ENCODE data around the gene PTPN5.
"Not testable (repeated sequence)": the region's sequence is repeated elsewhere in the genome, so short reads cannot be mapped to it uniquely, and the experiment has no call there.

The PTPN5 gene

DNA sequence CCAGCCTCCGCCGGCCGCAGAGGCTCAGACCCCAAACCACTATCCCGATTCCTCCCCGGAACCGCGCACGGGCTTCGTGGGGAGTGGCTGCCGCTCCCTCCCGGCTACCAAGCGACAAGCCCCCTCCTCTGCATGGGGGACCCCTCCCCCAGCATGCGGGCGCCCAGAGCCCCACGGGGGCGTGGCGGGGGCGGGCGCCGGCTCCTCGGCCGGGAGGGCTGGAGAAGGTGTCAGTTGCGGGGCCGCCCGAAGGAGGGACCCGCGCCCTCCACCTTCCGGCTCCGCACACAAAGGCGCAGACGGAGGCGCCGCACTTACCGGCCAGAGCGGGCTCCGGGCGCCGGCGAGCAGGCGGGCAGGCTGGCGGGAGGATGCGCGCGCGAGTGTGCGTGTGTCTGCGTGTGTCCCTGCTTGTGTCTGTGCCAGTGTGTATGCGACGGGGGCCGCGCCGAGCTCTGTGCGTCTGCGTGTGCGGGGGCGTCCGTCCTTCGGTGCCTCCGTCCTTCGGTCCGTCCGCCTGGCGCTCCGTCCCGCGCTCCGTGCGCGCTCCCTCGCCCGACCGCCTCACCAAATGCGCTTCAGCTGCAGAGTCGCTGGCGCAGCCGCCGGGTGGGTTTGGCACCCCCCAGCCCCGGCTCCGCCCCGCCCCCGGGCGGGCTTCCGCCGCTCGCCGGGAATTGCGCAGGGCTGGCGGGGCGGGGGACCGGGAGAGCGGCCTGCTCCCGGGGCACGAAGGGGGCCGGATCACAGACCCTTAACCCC lies at the start of gene PTPN5:
Gene PTPN5 (minus strand): TSS at position 592 of the 762 bp plus-strand sequence. CDS start 19,840 bp downstream, outside the sequence.
- no peak for DNase-seq (ENCODE audit: low read depth in 3 of 3, low spot score in 1 of 3)

DNA sequence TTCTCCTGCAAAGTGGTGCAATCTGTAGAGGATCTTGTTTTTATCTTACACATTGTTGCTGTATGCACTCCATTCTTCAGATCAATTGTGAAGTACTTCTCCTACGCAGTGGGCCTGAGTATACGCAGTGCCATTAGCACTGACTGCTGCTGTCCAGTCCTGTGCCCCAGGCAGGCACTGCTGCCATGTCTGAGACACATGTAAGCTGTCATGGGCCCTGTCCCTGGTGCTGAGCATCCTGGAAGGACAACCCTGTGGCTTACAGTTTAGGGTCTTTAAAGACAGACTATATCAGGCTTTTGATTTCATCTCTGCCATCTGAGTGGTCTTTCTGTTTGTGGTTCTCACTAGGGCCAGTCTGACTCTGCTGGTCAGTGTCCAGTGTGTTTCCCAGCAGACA lies 44.8 kb upstream of the PTPN5 start:
- DNase-seq (ENCODE audit: low read depth in 3 of 3, low spot score in 1 of 3) = no peak

GRCh38 chr11:18834754-18835466 lies 43.3 kb upstream of the PTPN5 start:
- no peak for DNase-seq (ENCODE audit: low read depth in 3 of 3, low spot score in 1 of 3)

DNA sequence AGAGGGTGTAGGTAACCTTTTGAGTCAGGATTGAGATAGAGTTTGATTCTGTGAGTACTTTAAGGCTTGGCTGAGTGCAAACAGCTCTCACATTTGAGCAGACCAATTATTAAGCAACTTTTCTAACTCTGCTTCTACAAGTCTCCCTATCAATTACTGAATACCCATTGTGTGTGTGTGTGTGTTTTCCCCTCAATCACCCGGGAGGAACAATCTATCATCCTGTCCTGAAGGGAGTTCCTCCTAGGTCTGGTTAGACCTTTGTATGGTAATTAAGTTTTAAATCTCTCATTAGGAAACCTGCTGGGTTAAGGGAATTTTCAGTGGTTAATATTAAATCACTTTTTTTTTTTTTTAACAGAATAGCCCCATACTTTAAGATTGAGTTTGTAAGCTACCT lies 28.6 kb upstream of the PTPN5 start:
- not testable (repeated sequence) for DNase-seq (ENCODE audit: low read depth in 3 of 3, low spot score in 1 of 3)

DNA sequence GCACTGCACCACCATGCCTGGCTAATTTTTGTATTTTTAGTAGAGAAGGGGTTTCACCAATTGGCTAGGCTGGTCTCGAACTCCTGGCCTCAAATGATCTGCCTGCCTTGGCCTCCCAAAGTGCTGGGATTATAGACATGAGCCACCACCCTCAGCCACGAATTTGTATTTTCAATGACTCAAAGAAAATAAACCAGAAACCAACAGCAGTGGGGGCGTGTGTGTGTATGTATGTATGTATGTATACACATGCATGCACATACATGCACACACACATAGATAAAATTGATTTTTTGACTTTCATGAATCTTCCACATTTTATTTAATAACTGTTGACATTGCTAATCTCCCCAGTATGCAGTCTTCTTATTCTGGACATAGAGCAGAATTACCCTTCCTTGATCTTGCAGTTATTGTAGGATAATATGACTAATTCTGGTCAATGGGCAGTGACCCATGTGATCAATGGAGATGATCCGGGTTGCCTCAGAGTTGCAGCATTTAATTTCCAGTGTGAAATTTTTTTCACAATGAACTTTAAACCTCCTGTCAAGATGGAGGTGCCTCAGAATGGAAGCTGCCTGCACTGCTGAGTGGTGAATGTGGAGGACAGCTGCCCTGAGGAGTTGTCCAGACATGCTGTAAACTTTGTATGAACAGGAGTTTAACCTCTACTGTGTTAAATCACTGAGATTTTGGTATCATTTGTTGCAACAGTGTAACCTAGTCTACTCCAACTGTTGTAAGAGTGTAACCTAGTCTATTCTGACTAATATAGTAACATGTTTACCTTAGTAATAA lies 12.8 kb upstream of the PTPN5 start:
- DNase-seq (ENCODE audit: low read depth in 3 of 3, low spot score in 1 of 3) = no peak

- peak in 1 of 3 donors; percentile 1 for DNase-seq (ENCODE audit: low read depth in 3 of 3, low spot score in 1 of 3)
These were observed 11.0 kb upstream of the PTPN5 start for GRCh38 chr11:18802381-18803257.

DNA sequence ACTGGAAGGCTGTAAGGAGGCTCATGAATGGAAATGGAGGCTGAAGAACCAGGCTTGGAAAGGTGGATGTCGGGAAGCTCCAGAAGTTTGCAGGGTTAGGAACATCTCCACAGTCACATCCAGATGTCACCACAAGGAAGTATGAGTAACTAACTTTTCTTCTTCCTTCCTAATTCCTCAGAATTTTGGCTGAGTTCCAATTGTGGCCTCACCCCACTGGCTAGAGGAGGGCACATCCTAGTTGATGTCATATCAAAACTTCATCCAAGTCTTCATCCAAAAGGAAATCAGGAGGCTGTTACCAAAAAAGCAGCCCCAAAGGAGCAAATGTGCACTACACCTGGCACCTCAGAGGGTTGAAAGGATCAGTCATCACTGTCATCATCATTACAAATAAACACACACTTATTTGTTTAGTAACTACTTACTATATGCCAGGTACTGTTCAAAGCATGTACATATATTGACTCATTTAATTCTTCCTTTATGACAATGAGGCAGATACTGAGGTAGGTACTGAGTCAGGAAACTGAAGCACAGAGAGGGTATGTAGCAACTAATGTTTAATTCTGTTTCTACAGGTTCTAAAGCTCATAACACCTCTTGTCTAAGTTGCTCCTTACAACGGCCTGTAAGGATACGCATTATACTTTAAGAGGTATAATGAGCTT lies 7.3 kb upstream of the PTPN5 start:
- DNase-seq (ENCODE audit: low read depth in 3 of 3, low spot score in 1 of 3) = no peak

DNA sequence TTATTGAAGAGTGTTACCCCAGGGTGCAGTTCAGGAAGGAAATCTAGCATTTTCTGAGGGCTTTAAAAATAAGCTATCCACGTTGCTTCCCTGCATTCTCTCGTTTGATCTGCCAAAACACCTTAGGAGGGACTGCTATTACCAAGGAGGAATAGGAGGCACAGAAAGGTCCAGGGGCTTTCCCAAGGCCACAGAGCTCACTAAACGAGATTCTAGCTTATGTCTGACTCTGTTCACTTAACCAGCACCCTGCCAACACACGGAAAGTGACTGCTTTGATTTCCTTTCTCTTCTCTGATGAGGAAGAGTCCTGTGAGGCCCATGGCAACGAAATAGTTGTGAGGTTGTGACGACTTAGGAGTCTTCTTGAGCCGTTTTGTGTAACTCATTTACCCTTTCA lies 3.4 kb upstream of the PTPN5 start:
- no peak for DNase-seq (ENCODE audit: low read depth in 3 of 3, low spot score in 1 of 3)

DNA sequence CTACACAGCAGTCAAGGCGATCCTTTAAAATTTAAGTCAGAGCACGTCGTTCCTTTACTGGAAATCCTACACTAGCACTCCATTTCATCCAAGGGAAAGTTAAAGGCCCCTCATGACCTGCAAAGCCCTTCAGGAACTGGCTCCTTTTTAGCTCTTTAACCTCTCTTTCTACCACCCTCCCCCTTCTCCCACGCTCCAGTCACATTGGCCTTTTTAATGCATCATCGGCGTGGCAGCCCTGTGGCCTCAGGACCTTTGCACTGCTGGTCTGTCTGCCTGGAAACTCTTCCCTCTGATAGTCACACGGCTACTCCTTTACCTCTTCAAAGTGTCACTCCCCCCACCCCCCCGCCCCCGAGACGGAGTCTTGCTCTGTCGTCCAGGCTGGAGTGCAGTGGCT lies 1.2 kb upstream of the PTPN5 start:
- DNase-seq (ENCODE audit: low read depth in 3 of 3, low spot score in 1 of 3) = no peak

- no peak for DNase-seq (ENCODE audit: low read depth in 3 of 3, low spot score in 1 of 3)
These were observed 501 bp upstream of the PTPN5 start for GRCh38 chr11:18791969-18792628.

- DNase-seq (ENCODE audit: low read depth in 3 of 3, low spot score in 1 of 3) = no peak
These were observed 753 bp downstream of the PTPN5 start for GRCh38 chr11:18790883-18791206.

- no peak for DNase-seq (ENCODE audit: low read depth in 3 of 3, low spot score in 1 of 3)
These were observed 1.7 kb downstream of the PTPN5 start for GRCh38 chr11:18789942-18790341.

DNA sequence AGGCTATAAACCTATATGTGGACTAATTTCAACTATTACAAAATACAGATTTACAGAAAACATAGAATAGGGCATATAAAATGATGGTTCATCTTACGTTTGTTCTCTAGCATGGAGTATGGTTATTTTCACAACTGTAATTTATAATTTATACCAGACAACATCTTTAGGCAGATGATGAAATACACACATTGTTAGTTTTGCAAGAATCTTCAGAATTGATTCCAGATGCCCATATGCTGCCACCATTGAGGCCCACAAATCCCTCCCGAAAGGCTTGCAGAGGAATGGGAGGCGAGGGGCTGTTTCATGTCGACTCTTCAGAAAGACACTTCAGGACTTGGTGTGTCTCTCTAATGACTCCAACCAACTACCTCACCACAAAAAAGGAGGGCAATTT lies 6.2 kb downstream of the PTPN5 start:
- DNase-seq (ENCODE audit: low read depth in 3 of 3, low spot score in 1 of 3) = no peak

- no peak for DNase-seq (ENCODE audit: low read depth in 3 of 3, low spot score in 1 of 3)
These were observed 10.7 kb downstream of the PTPN5 start for GRCh38 chr11:18780896-18781295.

DNA sequence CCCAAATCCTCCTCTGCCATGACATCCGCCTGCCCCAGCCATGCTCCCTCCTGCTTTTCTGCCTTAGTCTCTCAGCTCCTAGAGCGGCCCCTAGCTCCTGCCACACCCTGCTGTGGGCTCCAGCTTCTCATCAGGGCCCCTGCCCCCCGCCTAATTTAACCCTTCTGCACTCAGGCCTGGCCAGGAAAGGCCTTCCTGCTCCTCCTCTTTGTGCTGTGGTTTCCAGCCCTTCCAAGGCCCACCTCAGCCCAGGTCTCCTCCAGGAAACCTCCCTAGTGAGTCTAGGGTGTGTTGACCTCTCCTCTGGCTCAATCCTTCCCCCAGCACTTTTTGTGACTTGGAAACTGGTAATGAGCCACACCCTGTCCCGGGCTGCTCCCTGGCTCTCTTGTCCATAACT lies 11.3 kb downstream of the PTPN5 start:
- DNase-seq (ENCODE audit: low read depth in 3 of 3, low spot score in 1 of 3) = no peak

DNA sequence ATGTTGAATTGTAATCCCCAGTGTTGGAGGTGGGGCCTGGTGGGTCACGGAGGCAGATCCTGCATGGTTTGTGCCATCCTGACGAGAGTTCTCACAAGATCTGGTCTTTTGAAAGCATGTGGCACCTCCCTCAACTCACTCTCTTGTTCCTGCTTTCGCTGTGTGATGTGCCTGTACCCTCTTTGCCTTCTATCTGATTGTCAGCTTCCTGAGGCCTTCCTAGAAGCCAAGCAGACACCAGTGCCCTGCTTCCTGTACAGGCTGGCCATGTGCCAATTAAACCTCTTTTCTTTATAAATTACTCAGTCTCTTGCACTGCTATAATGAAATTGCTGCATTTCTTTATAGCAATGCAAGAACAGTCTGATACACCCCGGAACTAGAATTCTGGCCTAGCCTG lies 13.1 kb downstream of the PTPN5 start:
- DNase-seq (ENCODE audit: low read depth in 3 of 3, low spot score in 1 of 3) = no peak

- DNase-seq (ENCODE audit: low read depth in 3 of 3, low spot score in 1 of 3) = no peak
These were observed 15.3 kb downstream of the PTPN5 start for GRCh38 chr11:18776324-18776723.

DNA sequence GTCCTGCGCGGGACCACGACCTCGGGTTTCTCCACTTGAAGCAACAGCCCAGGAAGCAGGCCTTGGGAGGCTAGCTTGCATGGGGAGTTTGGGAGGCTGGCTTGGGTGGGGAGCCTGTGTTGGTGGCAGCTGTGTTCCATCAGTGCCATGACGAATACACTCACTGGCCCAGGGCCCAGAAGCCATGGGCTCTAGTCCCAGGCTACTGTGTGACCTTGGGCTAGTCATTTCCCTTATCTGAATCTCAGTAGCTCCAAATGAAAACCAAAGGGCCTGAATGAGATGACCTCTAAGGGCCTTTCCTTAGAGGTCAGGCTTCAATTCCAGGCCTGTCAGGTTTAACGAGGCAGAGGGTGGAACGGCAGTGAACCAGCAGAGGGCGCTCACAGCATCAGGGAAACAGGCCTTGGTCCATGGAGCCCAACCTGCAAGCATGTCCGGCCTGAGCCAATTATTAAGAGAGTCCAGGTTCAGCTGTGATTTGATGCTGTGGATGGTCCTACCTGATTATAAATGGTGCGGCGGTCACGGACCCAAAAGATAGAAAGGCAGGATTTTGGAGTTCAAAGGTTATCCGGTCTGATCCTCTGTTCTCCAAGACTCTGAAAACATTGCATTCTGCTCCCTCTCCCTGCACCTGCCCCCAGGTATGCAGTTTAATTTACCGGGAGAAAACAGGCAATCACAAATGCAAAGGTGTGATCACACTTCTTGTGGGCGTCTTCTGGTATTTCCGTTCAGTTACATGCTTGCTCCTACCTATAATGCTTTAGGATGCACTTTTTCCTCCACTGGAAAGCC lies 15.9 kb downstream of the PTPN5 start:
- DNase-seq (ENCODE audit: low read depth in 3 of 3, low spot score in 1 of 3) = peak in 1 of 3 donors; percentile 34

- no peak for DNase-seq (ENCODE audit: low read depth in 3 of 3, low spot score in 1 of 3)
These were observed 16.8 kb downstream of the PTPN5 start for GRCh38 chr11:18774801-18775200.
